ENCODE results near the gene DSG1. TPM values are rescaled to one million over a fixed set of nuclear protein-coding genes. Genes with fewer than 3 reads are reported as not detected.
"Not testable (repeated sequence)": the region's sequence is repeated elsewhere in the genome, so short reads cannot be mapped to it uniquely, and the experiment has no call there.

DSG1 gene
- polyA plus RNA-seq, 1 donor, result 0.19 TPM

DNA sequence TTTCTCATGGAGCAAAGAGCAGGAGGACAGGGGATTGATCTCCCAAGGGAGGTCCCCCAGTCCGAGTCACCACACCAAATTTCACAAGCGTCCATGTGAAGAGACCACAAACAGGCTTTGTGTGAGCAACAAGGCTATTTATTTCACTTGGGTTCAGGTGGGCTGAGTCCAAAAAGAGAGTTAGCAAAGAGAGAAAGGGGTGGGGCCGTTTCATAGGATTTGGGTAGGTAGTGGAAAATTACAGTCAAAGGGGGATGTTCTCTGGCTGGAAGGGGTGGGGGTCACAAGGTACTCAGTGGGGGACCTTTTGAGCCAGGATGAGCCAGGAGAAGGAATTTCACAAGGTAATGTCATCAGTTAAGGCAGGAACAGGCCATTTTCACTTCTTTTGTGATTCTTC, 28.5 kb upstream of the DSG1 start:
- H3K4me1 ChIP-seq (ENCODE audit: control insufficient read depth, insufficient read depth, low read length); DNase-seq; H3K27me3 ChIP-seq (ENCODE audit: control insufficient read depth, insufficient read depth, low read length); H3K9me3 ChIP-seq (ENCODE audit: control insufficient read depth, low read depth, low read length); H3K36me3 ChIP-seq (ENCODE audit: control insufficient read depth, insufficient read depth, low read length); H3K27ac ChIP-seq (ENCODE audit: low read length); H3K4me3 ChIP-seq (ENCODE audit: low read length): not testable (repeated sequence)
- WGBS (ENCODE audit: insufficient coverage, low lambda C conversion rate), result 83% methylated on average over 1 of the region's 3 CpGs

DNA sequence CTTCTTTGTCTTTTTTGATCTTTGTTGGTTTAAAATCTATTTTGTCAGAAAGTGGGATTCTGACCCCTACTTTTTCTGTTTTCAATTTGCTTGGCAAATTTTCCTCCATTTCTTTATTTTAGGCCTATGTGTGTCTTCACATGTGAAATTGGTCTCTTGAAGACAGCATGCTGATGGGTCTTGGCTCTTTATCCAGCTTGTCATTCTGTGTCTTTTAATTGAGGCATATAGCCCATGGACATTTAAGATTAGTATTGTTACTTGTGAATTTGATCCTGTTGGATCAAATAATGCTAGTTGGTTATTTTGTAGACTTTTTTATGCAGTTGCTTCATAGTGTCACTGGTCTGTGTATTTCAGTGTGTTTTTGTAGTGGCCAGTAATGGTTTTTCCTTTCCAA, 26.3 kb upstream of the DSG1 start:
- Histone ChIP-seq H3K4me3 (ENCODE audit: low read length) (no peak overlapping the region), H3K27ac (ENCODE audit: low read length) (no peak overlapping the region), H3K9me3 (ENCODE audit: control insufficient read depth, low read depth, low read length) (peaks cover 2% of the 10 kb centered on the region), H3K36me3 (ENCODE audit: control insufficient read depth, insufficient read depth, low read length) (no peaks in the 10 kb centered on the region), H3K27me3 (ENCODE audit: control insufficient read depth, insufficient read depth, low read length) (no peaks in the 10 kb centered on the region), H3K4me1 (ENCODE audit: control insufficient read depth, insufficient read depth, low read length) (no peaks in the 10 kb centered on the region)
- no peak for DNase-seq

GRCh38 chr18:31294199-31294747, 23.7 kb upstream of the DSG1 start:
- no peaks in the 10 kb centered on the region for H3K4me1 ChIP-seq (ENCODE audit: control insufficient read depth, insufficient read depth, low read length)
- no peaks in the 10 kb centered on the region for H3K27me3 ChIP-seq (ENCODE audit: control insufficient read depth, insufficient read depth, low read length)
- H3K27ac ChIP-seq (ENCODE audit: low read length), result no peak overlapping the region
- no peak overlapping the region for H3K4me3 ChIP-seq (ENCODE audit: low read length)
- no peak for DNase-seq
- H3K9me3 ChIP-seq (ENCODE audit: control insufficient read depth, low read depth, low read length), result peaks cover 2% of the 10 kb centered on the region
- no peaks in the 10 kb centered on the region for H3K36me3 ChIP-seq (ENCODE audit: control insufficient read depth, insufficient read depth, low read length)
- no CpG with 5 or more reads among the region's 5 CpGs for WGBS (ENCODE audit: insufficient coverage, low lambda C conversion rate)

- DNase-seq, result no peak
- peaks cover 6% of the 10 kb centered on the region for H3K4me1 ChIP-seq (ENCODE audit: control insufficient read depth, insufficient read depth, low read length)
- no peak overlapping the region for H3K4me3 ChIP-seq (ENCODE audit: low read length)
- no peaks in the 10 kb centered on the region for H3K36me3 ChIP-seq (ENCODE audit: control insufficient read depth, insufficient read depth, low read length)
- H3K27ac ChIP-seq (ENCODE audit: low read length), result no peak overlapping the region
- no peaks in the 10 kb centered on the region for H3K27me3 ChIP-seq (ENCODE audit: control insufficient read depth, insufficient read depth, low read length)
- WGBS (ENCODE audit: insufficient coverage, low lambda C conversion rate), result no CpG with 5 or more reads among the region's 2 CpGs
- no peaks in the 10 kb centered on the region for H3K9me3 ChIP-seq (ENCODE audit: control insufficient read depth, low read depth, low read length)
These were observed 20.7 kb upstream of the DSG1 start for GRCh38 chr18:31297248-31297647.

DNA sequence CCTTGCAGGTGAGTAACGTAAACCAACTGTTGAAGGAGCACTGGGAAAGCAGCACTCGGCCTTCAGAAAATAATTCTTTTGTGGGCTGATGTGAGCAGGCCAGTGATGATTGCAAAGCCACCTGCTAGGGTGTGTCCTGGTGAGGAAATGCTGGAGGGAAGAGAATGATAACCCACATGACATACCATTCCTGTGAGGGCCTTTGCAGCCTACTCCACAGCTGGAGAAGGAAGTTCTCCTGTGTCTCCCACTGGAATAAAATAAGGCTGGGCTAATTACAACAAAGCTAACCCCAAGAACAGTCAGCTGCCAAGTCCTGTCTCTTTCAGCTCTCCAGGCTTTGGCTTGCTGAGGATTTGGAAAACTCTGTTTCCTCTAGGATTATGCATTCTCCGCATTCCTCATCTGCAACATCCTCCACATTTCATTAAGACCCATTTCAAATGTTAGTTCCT, 16.7 kb upstream of the DSG1 start:
- 80% methylated on average over 1 of the region's 3 CpGs for WGBS (ENCODE audit: insufficient coverage, low lambda C conversion rate)
- H3K4me3 ChIP-seq (ENCODE audit: low read length), result no peak overlapping the region
- peak overlapping the region; percentile 51 for H3K27ac ChIP-seq (ENCODE audit: low read length)
- H3K9me3 ChIP-seq (ENCODE audit: control insufficient read depth, low read depth, low read length), result no peaks in the 10 kb centered on the region
- no peaks in the 10 kb centered on the region for H3K27me3 ChIP-seq (ENCODE audit: control insufficient read depth, insufficient read depth, low read length)
- DNase-seq, result peak; percentile 66 to 78
- peaks cover 9% of the 10 kb centered on the region for H3K4me1 ChIP-seq (ENCODE audit: control insufficient read depth, insufficient read depth, low read length)
- H3K36me3 ChIP-seq (ENCODE audit: control insufficient read depth, insufficient read depth, low read length), result no peaks in the 10 kb centered on the region

DNA sequence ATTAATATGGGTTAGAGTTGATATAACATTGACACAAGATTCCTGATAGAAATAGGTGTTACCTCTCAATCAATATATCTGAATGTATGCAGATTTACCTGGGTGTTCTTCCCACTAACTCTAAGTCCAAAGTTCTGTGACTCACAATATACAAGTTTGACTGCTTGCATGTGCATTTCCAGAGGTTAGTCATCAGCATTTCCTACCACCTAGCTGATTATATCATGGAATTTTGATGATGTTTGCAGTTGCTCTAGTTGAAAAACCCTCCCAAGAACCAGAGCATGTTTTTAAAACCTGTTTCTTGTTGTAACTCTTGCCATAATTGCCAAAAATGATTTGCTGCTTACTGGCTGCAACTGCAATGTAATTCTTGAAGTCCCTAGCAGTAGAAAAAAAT, 15.0 kb upstream of the DSG1 start:
- Histone ChIP-seq H3K9me3 (ENCODE audit: control insufficient read depth, low read depth, low read length) (no peaks in the 10 kb centered on the region), H3K36me3 (ENCODE audit: control insufficient read depth, insufficient read depth, low read length) (no peaks in the 10 kb centered on the region), H3K27ac (ENCODE audit: low read length) (no peak overlapping the region), H3K4me3 (ENCODE audit: low read length) (no peak overlapping the region), H3K4me1 (ENCODE audit: control insufficient read depth, insufficient read depth, low read length) (peaks cover 9% of the 10 kb centered on the region), H3K27me3 (ENCODE audit: control insufficient read depth, insufficient read depth, low read length) (no peaks in the 10 kb centered on the region)
- DNase-seq, result peak; percentile 74 to 87

- Histone ChIP-seq H3K27ac (ENCODE audit: low read length) (no peak overlapping the region), H3K4me3 (ENCODE audit: low read length) (no peak overlapping the region), H3K36me3 (ENCODE audit: control insufficient read depth, insufficient read depth, low read length) (no peaks in the 10 kb centered on the region), H3K4me1 (ENCODE audit: control insufficient read depth, insufficient read depth, low read length) (peaks cover 9% of the 10 kb centered on the region), H3K9me3 (ENCODE audit: control insufficient read depth, low read depth, low read length) (no peaks in the 10 kb centered on the region), H3K27me3 (ENCODE audit: control insufficient read depth, insufficient read depth, low read length) (no peaks in the 10 kb centered on the region)
- DNase-seq, result no peak
- 95% methylated on average over 2 of the region's 3 CpGs for whole genome bisulfite sequencing (ENCODE audit: insufficient coverage, low lambda C conversion rate)
These were observed 14.2 kb upstream of the DSG1 start for GRCh38 chr18:31303771-31304170.

- WGBS (ENCODE audit: insufficient coverage, low lambda C conversion rate), result 100% methylated on average over 2 of the region's 2 CpGs
- Histone ChIP-seq H3K4me1 (ENCODE audit: control insufficient read depth, insufficient read depth, low read length) (no peaks in the 10 kb centered on the region), H3K9me3 (ENCODE audit: control insufficient read depth, low read depth, low read length) (no peaks in the 10 kb centered on the region), H3K27me3 (ENCODE audit: control insufficient read depth, insufficient read depth, low read length) (no peaks in the 10 kb centered on the region), H3K27ac (ENCODE audit: low read length) (no peak overlapping the region), H3K36me3 (ENCODE audit: control insufficient read depth, insufficient read depth, low read length) (no peaks in the 10 kb centered on the region), H3K4me3 (ENCODE audit: low read length) (no peak overlapping the region)
- no peak for DNase-seq
These were observed 8.8 kb upstream of the DSG1 start for GRCh38 chr18:31309115-31309514.

- no peak for DNase-seq
- Histone ChIP-seq H3K27me3 (ENCODE audit: control insufficient read depth, insufficient read depth, low read length) (no peaks in the 10 kb centered on the region), H3K4me3 (ENCODE audit: low read length) (no peak overlapping the region), H3K27ac (ENCODE audit: low read length) (no peak overlapping the region), H3K36me3 (ENCODE audit: control insufficient read depth, insufficient read depth, low read length) (no peaks in the 10 kb centered on the region), H3K9me3 (ENCODE audit: control insufficient read depth, low read depth, low read length) (no peaks in the 10 kb centered on the region), H3K4me1 (ENCODE audit: control insufficient read depth, insufficient read depth, low read length) (no peaks in the 10 kb centered on the region)
- 89% methylated on average over 3 of the region's 4 CpGs for WGBS (ENCODE audit: insufficient coverage, low lambda C conversion rate)
These were observed 986 bp upstream of the DSG1 start for GRCh38 chr18:31316974-31317373.

GRCh38 chr18:31321719-31322118, 3.8 kb downstream of the DSG1 start:
- DNase-seq, result no peak
- Histone ChIP-seq H3K4me1 (ENCODE audit: control insufficient read depth, insufficient read depth, low read length) (no peaks in the 10 kb centered on the region), H3K36me3 (ENCODE audit: control insufficient read depth, insufficient read depth, low read length) (no peaks in the 10 kb centered on the region), H3K9me3 (ENCODE audit: control insufficient read depth, low read depth, low read length) (no peaks in the 10 kb centered on the region), H3K4me3 (ENCODE audit: low read length) (no peak overlapping the region), H3K27me3 (ENCODE audit: control insufficient read depth, insufficient read depth, low read length) (no peaks in the 10 kb centered on the region), H3K27ac (ENCODE audit: low read length) (no peak overlapping the region)
- no CpG with 5 or more reads among the region's 2 CpGs for WGBS (ENCODE audit: insufficient coverage, low lambda C conversion rate)

DNA sequence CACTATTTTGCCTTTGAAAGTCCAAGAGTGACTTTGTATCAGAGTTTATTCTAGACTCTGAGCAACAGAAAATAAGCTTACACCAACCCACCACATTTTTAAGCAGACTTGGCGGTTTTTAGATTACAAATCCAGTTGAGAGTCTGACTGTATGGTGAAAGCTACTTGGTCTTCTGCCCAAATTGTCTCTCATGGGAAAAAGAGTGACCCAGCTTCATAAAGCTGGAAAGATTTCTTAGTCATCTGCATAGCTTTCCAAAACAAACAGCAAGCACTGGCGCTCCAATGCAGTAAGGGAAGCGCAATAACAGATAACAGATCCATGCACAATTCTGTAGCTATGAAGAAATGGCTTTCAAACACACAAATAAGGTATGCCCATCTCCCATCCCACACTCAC, 7.1 kb downstream of the DSG1 start:
- Histone ChIP-seq H3K27ac (ENCODE audit: low read length) (no peak overlapping the region), H3K4me1 (ENCODE audit: control insufficient read depth, insufficient read depth, low read length) (no peaks in the 10 kb centered on the region), H3K9me3 (ENCODE audit: control insufficient read depth, low read depth, low read length) (no peaks in the 10 kb centered on the region), H3K4me3 (ENCODE audit: low read length) (no peak overlapping the region), H3K36me3 (ENCODE audit: control insufficient read depth, insufficient read depth, low read length) (no peaks in the 10 kb centered on the region), H3K27me3 (ENCODE audit: control insufficient read depth, insufficient read depth, low read length) (no peaks in the 10 kb centered on the region)
- no CpG with 5 or more reads among the region's 3 CpGs for WGBS (ENCODE audit: insufficient coverage, low lambda C conversion rate)
- DNase-seq, result no peak

All from large intestine (tissue), 3 donors.